NCI-H2081 (cell line): ENCODE data around the gene ZFYVE28.

Experiments used
- DNase-seq, 2 experiments: peaks; one replicate each; lab custom pipeline; 2025; lab: John Stamatoyannopoulos, UW

ZFYVE28 gene

DNA sequence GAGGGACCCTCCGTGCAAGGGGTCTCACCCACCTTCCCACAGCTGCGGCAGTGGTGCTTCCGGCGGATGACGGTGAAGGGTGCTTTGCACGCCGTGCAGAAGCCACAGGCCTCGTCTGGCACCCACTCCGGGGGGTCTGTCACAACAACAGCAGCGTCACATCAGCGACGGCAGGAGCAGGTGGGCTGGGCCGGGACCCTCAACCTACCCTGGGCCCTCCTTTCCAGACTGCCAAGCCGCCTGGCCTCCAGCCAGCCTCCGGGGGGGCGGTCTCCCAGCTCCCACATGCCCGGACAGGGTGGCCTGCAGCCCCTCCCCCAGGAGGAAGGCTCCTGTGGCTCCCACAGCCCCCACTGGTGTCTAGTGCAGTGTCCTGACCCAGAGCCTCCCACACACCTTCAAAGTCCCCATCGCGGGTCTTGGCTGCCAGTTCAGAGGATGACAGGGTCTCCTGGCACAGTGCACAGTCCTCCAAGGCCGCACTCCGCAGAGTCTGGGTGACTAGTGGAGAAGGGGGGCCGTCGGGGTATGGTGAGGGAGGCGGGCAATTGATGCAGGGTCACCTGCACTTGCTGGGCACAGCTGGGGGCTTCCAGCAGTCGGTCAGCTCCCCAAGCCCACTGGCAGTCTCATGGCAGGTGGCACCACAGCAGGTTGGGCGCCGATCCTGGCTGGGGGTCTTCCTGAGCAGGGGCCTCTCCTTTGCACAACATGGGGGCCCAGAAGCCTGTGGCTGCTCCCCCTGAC is 147.0 kb downstream of the ZFYVE28 start:
- no peak for DNase-seq

DNA sequence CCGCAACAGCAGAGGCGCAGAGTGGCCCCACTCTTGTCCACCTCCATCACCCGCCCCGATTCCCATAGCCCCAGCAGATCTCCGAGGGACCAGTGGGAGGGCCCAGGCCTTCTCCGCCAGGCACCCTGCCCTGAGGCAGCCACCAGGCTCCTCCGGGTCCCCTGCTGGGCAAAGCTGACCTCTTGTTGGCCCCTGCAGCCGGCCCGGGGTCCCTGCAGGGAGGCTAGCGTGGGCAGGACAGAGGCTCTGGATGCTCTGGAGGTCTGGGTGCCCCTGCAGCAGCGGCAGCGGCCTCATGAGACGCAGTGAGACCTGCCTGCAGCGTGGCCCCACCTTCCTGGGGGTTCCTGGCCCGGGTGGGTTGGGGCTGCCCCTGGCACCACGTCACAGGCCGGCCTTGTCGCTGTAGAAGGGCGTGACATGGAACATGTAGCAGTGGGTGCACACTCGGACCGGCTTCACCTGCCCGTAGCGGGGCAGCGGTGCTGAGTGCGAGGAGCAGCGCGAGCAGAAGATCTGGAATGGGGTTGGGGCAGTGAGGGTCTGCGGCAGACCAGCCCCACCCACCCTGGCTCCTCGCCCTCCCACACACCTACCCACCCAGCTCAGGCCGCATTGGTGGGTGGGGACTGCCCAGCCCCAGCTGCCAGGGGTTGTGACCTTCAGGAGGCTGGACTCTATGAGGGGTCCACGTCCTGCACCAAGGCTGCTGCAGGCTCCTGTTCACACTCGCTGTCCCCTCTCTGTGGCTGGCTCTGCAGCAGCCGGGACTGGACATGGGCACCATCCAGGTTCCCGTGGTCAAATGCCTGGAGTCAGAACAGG is 147.9 kb downstream of the ZFYVE28 start:
- no peak for DNase-seq

DNA sequence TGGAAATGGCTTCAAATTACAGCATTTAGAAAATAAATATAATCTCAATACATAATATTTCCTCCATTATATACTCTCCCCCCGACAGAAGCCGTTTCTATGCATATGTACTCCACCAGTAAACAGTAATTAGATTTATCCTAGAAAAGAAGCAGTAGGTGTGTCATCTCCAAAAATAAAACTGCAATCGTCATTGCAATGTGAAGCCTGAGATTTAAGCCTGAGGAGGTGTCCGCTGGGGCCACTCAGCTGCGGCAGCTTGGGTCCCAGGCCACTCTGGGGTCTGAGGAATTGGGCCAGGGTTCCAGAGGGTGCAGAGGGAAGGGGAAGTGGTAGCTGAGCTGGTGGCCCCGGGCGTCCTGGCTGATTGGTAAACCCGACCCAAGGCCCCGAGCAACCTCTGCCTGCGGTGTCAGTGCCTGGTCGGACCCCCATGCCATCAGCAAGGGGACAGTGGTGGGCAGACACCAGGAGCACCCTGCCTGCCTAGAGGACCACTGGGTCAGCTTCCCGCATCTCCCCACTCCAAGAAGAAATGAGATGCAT is 148.8 kb downstream of the ZFYVE28 start:
- DNase-seq: no peak

DNA sequence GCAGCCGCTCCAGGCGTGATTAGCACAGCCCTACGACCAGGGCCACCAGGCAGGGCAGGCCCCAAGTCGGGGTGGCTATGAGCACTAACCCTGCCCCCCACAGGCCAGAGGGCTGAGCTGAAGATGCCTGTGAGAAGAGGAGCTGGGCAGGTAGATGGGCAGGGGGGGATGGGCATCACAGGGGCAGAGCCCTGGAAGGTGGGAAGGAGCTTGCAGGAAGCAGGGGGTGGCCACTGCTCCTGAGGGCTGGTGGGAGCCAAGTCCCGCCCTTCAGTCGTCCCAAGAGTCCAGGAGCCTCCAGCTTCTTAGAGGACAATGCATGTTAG is 149.3 kb downstream of the ZFYVE28 start:
- no peak for DNase-seq

DNA sequence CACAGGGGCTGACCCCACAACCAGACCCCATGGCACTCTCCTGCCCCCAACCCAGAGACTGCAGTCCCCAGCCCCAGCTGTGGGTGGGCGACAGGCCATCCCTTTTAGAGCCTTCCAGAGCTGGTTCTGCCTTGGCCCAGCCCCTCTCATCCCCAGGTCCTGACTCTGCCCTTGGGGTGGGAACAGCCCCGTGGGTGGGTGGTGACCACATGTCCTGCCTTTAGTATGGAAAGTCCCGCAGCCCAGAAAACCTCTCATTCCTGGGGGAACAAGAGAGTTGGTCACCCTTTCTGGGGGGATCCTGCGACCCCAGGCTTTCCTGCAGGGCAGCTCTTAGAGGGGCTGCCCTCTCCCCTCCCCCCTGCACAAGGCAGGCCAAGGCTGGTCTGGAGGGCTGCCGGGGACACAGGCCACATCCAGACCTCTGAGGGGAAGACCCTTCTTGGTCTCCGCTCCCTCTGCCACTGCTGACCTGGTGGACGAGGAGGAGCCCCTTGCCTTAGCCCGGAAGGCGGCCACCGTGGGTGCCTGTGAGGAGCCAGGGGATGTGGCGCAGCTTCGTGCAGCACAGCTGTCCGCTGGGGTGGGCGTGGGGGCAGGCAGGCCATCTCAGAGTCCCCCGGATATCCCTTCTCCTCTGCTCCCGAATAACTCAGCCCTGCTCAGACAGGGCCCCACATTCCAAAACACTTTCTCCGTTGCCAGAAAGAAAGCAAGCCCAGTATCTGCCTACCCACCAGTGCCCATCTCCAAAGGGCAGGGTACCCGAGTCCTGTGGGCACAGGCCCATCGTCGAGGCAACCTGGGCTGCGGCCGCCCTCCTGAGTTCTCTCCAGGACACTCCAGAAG is 149.9 kb downstream of the ZFYVE28 start:
- DNase-seq: no peak

DNA sequence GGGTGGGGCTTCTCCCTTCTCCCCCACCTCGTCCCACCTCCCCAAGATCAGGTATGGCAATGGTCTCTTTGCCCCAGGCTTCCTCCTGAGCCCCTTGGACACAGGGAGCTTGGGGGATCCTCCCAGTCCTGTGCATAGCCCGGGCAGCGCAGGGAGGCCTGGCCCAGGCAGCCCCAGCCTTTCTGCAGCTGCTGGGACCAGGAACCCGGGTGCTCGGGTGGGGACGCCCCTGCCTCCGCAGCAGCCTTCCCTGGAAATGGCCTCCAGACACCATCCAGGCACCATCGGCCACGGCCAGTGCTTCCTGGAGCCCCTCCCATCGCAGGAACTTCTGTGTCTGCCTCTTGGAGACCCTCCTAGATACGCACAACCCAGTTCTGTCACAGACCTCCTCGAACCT is 150.6 kb downstream of the ZFYVE28 start:
- no peak for DNase-seq

DNA sequence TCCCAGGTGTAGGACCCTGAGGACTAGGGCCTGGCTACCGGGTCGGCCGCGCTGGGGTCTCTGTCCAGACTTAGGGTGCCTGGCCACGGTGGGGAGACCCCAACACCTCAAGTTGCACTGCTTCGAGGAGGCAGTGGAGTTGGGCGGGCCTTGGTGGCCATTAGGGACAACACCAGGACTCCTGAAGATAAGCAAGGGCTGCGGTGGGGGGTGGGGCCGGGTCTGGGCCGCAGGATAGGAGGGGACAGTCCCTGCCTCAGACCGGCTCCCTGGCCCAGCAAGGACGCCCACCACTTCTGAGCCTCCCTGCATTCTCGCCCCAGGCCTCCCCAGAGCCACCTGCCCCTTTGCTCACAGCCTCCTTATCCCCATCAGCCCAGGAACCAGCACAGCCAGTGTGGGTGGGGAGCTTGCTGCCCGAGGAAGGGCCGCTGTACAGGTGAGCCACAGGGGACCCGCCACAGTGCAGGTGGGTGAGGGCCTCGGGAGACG is 151.1 kb downstream of the ZFYVE28 start:
- no peak for DNase-seq

DNA sequence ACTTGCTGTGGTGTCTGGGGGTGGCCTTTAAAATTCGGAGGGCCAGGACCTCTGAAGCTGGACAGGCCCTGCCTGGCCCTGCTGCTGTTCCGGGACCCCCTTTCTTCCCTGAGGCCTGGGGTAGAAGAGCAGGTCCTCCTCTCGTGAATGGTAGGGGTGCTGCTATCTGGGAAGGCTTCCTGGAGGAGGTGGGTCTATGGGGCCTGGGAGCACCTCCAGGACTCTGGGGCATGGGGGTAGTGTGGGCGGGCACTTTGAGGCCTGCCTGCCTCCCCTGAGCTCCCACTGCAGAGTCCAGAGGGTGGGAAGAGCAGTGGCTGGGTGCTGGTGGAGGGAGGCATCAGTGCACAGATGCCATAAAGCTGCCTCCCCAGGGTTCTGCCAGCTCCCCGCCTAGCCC is 151.6 kb downstream of the ZFYVE28 start:
- DNase-seq: no peak

DNA sequence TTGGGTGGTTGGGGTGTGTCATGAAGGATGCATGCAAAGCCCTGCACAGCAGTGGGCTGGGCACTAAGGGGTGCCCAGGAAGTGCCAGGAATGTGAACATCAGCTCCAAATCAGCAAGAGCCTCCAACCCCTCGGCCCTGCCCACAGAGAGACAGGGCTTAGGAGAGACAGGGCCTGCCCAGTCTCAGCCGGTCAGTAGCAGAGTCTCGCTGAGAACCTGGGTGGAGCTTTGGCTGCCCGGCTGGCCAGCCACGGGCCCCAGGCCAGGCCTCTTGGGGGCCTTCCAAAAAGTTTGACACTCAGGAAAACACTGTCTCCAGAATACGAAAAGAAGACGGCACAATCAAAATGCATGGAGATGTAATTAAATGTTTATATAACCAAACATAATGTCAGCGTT is 152.3 kb downstream of the ZFYVE28 start:
- no peak for DNase-seq

DNA sequence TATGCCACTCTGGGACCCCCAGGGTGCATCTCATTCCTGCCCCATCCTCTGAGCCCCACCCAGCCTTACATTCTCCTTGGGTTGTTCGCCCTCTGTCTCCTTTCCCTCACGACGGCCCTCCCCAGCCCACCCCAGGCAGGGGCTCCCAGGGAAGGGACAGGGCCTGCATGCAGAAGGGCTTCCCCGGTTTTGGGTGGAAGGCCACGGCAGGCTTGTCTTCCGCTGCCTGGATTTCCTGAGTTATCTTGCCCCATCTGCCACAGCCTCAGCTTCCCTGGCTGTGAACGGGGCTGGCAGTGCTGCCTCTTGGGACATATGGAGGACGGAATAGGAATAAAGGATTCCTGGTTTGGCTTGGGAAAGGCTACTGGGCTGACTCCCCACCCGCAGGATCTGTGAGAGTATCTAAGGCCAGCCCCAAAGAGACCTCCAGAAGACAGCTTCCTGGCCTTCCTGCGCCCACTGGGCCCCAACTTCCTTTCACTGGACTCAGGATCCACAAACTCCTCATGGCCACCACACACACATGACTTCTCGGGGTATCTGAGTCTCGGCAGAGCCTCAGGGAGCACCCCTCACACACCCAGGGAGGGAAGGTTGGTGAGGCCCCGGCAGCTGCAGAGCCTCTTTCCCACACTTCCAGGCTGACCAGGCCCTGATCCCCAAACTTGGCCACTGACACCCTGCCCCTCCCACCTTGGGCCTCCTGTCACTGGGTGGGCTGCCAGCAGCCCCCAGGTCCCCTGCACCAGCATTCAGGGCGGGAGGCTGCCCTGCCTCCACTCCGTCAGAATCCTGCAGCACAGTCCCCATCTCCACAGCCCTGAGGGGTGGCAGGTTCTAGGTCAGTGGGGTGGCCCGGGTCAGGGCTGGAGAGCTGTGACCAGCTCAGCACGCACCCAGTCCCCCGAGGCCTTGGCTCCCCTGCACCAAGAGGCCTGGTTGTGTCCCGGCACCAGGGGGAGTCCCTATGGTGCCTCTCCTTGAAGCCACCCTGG is 153.0 kb downstream of the ZFYVE28 start:
- DNase-seq: no peak

DNA sequence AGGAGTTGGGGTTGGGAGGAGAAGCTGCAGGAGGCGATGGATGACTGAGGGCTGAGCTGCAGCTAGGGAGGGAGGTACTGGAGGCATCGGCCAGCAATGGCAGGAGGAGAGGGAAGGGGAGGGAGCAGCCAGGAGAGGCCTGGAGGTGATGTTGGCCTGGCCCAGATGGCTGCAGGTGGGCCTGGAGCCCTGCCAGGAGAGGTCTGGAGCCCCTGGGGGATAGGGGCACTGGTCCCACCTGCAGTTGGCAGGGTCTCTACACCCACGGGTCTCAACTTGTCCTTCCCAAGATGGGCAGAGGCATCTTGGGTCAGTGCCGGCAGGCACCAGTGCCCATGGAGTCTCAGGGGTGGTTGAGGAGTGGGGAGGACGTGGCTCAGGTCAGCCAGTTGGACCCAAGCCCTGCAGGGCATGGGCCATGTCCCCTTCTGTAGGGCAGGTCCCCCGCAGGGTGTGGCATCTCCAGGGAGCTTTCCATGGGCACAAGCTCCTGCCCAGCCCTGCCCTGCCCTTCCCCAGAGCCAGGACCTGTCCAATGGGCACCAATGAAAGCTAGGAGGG is 153.9 kb downstream of the ZFYVE28 start:
- DNase-seq: peak; percentile 71 to 80

DNA sequence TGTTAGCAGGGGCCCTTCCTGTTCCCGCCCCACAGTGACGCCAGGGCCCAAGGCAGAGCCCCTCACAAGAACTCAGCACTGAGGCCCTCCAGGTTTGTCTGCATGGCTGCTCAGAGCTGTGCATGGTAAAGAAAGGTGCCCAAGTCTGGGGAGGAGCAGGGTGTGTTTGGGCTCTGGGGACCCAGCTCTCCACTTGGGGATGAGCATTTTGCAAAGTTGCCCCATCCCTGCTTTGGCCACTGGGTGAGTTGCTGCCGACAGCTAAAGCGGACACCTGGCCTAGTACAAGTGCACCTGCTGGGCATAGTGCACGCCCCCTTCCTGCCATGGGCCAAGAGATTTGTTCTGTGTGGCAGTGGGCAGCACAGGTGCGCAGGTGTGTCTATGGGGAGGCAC is 154.5 kb downstream of the ZFYVE28 start:
- DNase-seq: peak; percentile 71 to 92

DNA sequence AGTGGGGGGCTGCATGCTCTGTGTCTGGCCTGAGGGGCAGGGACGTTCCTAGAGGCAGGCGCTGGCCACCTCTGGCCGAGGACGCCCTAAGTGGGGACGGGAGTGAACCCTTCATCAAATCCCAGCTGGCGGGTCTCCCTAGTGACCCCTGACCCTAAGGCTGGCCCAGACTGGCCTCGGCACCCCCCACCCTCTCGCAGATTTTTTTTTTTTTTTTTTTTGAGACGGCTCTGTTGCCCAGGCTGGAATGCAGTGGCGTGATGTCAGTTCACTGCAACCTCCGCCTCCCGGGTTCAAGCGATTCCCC is 155.5 kb downstream of the ZFYVE28 start:
- DNase-seq: no peak

DNA sequence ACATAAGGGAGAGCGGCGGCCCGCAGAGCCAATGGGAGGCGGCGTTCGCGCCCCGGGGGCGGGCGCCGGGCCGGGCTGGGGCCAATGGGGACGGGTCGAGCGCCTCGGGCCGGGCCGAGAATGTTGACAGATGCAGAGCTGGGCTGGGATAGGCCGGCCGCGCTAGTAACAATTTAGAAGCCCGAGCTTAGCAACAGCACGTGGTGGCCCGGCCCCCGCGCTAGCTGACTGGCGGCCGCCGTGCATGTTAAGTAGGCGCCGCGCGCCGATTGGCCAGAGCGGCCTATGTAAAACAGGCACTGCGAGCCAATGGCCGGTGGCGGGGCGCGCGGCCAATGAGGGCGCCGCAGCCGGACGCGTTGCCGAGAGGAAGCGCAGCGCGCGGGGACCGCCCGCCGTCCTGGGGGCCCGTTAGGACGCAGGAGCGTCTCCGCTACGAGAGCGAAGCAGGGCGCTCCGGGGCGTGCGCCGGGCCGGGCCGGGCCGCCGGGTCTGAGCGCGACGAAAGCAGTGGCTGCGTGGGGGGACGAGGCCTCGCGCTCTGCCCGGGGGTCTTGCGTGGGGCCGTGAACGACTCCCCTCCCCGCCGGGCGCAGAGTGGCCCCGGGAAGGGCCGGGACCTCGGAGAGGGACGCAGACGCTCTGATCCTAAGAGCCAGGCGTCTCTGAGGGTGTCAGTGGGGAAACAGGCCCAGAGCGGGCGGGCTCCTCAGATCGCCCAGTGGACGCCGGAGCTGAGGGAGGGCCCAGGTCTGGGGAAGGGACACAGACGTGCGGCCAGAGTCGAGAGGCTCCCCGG is 156.1 kb downstream of the ZFYVE28 start:
- peak; percentile 100 for DNase-seq

DNA sequence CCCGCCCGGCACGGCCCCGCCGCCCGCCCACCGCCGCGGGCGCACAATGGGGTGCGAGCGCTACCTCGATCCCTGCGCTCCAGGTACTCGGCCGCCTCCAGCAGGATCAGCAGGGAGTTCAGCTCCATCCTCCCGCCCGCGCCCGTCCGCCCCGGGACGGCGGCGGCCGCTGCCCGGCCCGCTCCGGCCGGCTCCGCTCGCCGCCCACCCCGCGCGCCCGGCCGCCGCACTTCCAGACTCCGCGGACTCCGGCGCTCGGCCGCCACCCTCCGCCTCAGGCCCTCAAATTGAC is 156.6 kb downstream of the ZFYVE28 start, which contains the start of gene MXD4:
Gene MXD4 (minus strand): TSS at position 257 of the 292 bp plus-strand sequence. CDS start 129 bp downstream, at position 128.
- no peak for DNase-seq

DNA sequence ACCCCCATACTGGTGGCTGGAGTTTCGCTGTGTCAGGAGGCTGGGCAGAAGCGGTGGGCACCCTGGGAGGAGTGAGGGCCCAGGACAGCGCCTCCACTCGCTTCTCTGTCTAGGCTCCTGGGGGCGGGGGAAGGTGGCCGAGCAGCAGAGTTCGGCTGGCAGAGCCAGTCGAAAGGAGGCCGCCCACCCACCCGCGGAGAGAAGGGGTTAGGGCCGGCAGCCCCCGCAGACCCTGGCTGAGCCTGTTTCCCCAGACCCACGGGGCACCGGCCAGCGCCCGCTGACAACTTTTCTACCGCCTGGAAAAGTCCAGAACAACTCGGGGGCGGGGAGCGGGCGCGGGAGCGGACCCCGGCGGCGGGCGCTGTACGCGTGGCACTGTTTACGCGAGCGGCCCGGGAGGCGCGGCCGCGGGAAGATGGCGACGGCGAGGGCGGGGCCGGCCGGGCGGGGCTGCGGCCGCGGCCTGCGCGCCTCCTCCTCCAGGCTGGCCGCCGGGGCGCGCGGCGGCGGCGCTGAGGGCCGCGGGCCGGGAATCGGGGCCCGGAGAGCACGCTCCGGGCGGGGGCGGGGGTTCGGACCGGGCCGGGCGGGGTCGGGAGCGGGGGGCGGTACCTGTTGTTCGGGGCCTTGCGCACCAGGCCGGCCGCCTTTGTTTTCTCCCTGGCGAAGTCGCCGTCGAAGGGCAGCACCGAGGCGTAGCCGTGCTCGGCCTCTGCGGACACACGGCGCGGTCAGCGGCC is 157.2 kb downstream of the ZFYVE28 start:
- DNase-seq: peak; percentile 38 to 49

DNA sequence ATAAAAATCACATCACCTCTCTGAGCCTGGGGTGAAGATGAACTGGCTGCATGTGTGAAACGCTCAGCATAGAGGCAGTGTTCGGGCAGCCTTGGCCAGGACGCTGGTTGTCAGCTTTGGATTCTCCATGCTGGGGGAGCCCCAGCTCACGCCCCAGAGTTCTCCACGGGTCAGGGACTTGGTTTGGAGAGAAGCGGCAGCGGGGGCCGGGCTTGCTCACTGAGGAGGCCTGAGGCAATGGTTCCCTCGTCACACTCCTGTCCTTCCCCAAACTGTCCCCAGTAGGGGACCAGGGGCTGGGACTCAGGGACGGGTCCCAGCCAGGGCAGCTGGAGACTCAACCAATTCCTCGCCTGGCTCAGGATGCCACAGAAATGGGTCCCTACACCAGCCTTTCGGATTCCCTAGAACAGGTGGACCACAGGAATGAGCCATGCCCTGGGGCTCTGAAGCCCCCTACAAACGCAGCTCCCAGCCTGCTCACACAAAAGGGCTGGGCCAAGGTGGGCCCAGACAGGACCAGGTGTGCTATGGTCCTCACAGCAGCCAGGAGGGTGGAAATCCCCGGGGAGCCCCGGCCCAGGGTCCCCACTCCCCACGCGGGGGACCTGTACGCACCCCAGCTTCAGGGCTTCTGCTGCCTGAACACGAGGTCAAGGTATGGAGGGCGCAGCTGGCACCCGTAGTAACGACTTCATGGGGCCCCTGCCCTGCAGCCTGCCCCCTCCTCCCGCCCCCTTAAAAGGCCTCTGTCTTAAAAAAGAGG is 157.9 kb downstream of the ZFYVE28 start:
- no peak for DNase-seq

DNA sequence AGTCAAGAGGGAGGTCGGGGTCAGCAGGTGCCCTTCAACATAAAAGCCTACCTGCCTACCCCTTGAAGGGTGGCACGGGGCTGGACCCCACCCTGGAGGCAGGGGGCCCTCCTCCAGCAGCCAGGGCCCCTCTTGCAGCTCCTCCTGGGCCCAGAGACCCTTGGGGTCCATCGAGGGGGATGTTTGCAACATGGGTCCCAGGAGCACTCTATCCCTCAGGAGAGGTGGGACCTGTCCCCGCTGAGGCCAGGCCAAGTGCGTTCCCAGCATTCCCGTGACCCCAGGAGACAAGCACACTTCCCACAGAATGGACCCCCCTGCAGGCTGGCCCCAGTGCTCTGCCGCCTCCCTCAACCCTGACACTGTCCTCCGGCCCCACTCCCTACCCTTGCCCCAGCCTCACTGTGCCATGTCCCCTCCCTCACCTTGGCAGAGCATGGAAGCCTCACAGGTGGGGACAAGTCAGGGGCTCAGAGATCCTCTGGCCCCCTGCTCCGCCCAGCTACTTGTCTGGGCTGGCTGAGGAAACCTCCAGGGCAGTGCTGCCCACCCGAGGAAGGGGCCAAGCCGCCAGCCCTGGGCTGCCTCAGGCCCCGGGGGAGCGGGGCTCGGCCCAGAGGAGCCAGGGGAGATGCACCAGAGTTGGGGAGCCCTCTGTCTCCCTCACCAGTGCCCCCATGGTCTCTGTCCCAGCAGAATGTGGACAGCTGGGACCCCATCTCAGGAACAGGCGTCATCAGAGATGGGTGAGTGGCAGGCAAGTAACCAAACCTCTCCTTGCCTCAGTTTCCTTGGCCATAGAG is 158.7 kb downstream of the ZFYVE28 start:
- no peak for DNase-seq
